ENCODE measurements around the gene SLC12A6.

SLC12A6 gene

DNA sequence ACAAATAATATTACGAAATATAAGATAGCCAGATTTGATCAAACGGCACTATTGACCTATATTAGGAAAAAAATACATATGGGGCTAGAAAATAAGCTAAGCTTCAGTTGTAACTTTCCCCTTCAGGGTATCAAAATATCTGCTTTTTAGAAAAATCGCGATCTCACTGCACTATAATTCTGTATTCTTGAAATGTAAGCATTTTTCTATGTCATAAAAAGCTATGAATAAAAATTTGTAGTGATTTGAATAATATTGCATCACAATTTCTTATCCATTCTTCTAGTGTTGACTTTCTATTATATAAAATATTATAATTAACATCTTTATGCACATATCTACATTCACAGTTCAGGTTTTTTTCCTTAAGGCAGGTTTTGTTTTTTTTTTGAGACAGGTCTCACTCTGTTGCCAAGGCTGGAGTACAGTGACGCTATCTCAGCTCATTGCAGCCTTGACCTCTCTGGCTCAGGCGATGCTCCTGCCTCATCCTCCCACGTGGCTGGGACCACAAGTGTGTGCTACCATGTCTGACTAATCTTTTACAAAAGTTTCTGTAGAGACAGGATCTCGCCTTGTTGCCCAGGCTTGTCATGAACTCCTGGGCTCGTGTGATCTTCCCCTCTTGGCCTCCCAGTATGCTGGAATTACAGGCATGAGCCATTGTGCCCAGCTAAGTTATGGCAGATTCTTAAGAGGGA, 91.2 kb downstream of the SLC12A6 start:
- H3K4me1 ChIP-seq (ENCODE audit: insufficient read depth, low read length, poor library complexity, severe bottlenecking): no peaks in the 10 kb centered on the region
- no peak overlapping the region for H3K4me2 ChIP-seq (ENCODE audit: low read depth, low read length, poor library complexity, severe bottlenecking)
- no peaks in the 10 kb centered on the region for H3K9me2 ChIP-seq (replicated peaks; ENCODE audit: low read depth, low read length)
- no peaks in the 10 kb centered on the region for H4K20me1 ChIP-seq (ENCODE audit: insufficient read depth, low read length, poor library complexity, severe bottlenecking)
- no peaks in the 10 kb centered on the region; the same call in 1 of the 2 replicates for H3F3A ChIP-seq (ENCODE audit: low read depth)
- H3K4me3 ChIP-seq (ENCODE audit: low read length, poor library complexity, severe bottlenecking): no peak overlapping the region
- no peaks in the 10 kb centered on the region for H3K79me2 ChIP-seq (ENCODE audit: insufficient read depth, low read length)
- H2AFZ ChIP-seq (ENCODE audit: low read length): no peak overlapping the region
- peaks cover 81% of the 10 kb centered on the region; the same call in 1 of the 2 replicates for H3K36me3 ChIP-seq (ENCODE audit: insufficient read depth, low read length)
- H3K27me3 ChIP-seq (ENCODE audit: insufficient read depth, low read length, poor library complexity, severe bottlenecking): no peaks in the 10 kb centered on the region
- no peak for TF ChIP-seq EZH2phosphoT487 (IDR thresholded peaks at IDR 0.05; ENCODE audit: borderline replicate concordance)
- TF ChIP-seq, protein P1, sequence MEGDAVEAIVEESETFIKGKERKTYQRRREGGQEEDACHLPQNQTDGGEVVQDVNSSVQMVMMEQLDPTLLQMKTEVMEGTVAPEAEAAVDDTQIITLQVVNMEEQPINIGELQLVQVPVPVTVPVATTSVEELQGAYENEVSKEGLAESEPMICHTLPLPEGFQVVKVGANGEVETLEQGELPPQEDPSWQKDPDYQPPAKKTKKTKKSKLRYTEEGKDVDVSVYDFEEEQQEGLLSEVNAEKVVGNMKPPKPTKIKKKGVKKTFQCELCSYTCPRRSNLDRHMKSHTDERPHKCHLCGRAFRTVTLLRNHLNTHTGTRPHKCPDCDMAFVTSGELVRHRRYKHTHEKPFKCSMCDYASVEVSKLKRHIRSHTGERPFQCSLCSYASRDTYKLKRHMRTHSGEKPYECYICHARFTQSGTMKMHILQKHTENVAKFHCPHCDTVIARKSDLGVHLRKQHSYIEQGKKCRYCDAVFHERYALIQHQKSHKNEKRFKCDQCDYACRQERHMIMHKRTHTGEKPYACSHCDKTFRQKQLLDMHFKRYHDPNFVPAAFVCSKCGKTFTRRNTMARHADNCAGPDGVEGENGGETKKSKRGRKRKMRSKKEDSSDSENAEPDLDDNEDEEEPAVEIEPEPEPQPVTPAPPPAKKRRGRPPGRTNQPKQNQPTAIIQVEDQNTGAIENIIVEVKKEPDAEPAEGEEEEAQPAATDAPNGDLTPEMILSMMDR (conservative IDR thresholded peaks at IDR 0.05; ENCODE audit: low read length): no peak
- H3K9me3 ChIP-seq (ENCODE audit: insufficient read depth, low read depth, low read length): no peaks in the 10 kb centered on the region
- H3K9ac ChIP-seq (ENCODE audit: low read depth, low read length, poor library complexity, severe bottlenecking): no peak overlapping the region

DNA sequence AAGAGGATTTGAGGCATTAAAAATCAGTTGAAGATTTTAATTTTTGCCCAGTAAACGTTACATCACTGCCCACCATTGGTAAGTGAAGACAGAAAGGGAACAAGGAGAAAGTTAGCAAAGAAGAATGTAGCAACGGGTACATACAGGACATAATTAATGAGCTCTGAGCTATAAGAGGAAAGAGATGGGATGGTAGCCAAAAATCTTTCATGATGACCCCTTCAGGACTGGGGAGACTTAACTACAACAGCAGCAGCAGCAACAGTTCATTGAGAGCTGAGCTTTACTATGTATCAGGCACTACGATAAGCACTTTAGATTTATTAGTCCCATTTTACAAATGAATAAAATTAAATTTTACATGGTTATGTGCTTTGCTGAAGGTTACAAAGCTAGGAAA, 94.4 kb downstream of the SLC12A6 start:
- TF ChIP-seq, protein P1 (conservative IDR thresholded peaks at IDR 0.05; ENCODE audit: low read length): no peak
- no peak for TF ChIP-seq EZH2phosphoT487 (IDR thresholded peaks at IDR 0.05; ENCODE audit: borderline replicate concordance)
- no peaks in the 10 kb centered on the region; the same call in 1 of the 2 replicates for H3F3A ChIP-seq (ENCODE audit: low read depth)
- no peak overlapping the region for H3K4me3 ChIP-seq (ENCODE audit: low read length, poor library complexity, severe bottlenecking)
- H3K79me2 ChIP-seq (ENCODE audit: insufficient read depth, low read length): no peaks in the 10 kb centered on the region
- no peak overlapping the region for H3K9ac ChIP-seq (ENCODE audit: low read depth, low read length, poor library complexity, severe bottlenecking)
- no peaks in the 10 kb centered on the region for H3K27me3 ChIP-seq (ENCODE audit: insufficient read depth, low read length, poor library complexity, severe bottlenecking)
- H3K9me3 ChIP-seq (ENCODE audit: insufficient read depth, low read depth, low read length): no peaks in the 10 kb centered on the region
- no peak overlapping the region for H2AFZ ChIP-seq (ENCODE audit: low read length)
- H3K4me2 ChIP-seq (ENCODE audit: low read depth, low read length, poor library complexity, severe bottlenecking): no peak overlapping the region
- H3K36me3 ChIP-seq (ENCODE audit: insufficient read depth, low read length): peaks cover 83% of the 10 kb centered on the region; the same call in 1 of the 2 replicates
- no peaks in the 10 kb centered on the region for H3K9me2 ChIP-seq (replicated peaks; ENCODE audit: low read depth, low read length)
- no peaks in the 10 kb centered on the region for H3K4me1 ChIP-seq (ENCODE audit: insufficient read depth, low read length, poor library complexity, severe bottlenecking)
- no peaks in the 10 kb centered on the region for H4K20me1 ChIP-seq (ENCODE audit: insufficient read depth, low read length, poor library complexity, severe bottlenecking)

DNA sequence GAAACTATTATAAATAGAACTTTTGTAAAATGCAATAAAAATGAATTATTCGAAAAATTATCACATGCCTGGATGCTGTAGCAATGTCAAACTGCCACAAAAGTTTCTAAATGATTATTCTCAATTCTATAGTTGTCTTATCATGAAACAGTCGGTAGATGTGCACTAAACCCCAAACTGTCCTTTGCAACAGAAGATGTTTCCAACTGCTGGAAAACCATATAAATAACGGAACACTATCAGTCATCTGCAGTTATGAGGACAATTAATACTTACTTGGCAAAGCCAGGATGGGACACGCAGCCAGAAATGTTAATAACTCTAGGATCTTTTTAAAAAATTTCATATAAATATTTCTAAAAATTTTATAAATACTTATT, 95.3 kb downstream of the SLC12A6 start:
- Histone ChIP-seq H3F3A (ENCODE audit: low read depth) (no peaks in the 10 kb centered on the region; the same call in 1 of the 2 replicates), H3K9me2 (replicated peaks; ENCODE audit: low read depth, low read length) (no peaks in the 10 kb centered on the region), H3K4me1 (ENCODE audit: insufficient read depth, low read length, poor library complexity, severe bottlenecking) (no peaks in the 10 kb centered on the region), H2AFZ (ENCODE audit: low read length) (no peak overlapping the region), H3K9ac (ENCODE audit: low read depth, low read length, poor library complexity, severe bottlenecking) (no peak overlapping the region), H3K79me2 (ENCODE audit: insufficient read depth, low read length) (no peaks in the 10 kb centered on the region), H3K36me3 (ENCODE audit: insufficient read depth, low read length) (peaks cover 83% of the 10 kb centered on the region), H4K20me1 (ENCODE audit: insufficient read depth, low read length, poor library complexity, severe bottlenecking) (no peaks in the 10 kb centered on the region), H3K4me3 (ENCODE audit: low read length, poor library complexity, severe bottlenecking) (no peak overlapping the region), H3K4me2 (ENCODE audit: low read depth, low read length, poor library complexity, severe bottlenecking) (no peak overlapping the region), H3K9me3 (ENCODE audit: insufficient read depth, low read depth, low read length) (no peaks in the 10 kb centered on the region), H3K27me3 (ENCODE audit: insufficient read depth, low read length, poor library complexity, severe bottlenecking) (no peaks in the 10 kb centered on the region)
- TF ChIP-seq, protein P1 (conservative IDR thresholded peaks at IDR 0.05; ENCODE audit: low read length): no peak
- no peak for TF ChIP-seq EZH2phosphoT487 (IDR thresholded peaks at IDR 0.05; ENCODE audit: borderline replicate concordance)
